Measurements from ENCODE around the gene ACER3.
"Not testable (repeated sequence)": the region's sequence is repeated elsewhere in the genome, so short reads cannot be mapped to it uniquely, and the experiment has no call there.

ACER3 gene

GRCh38 chr11:76862794-76863193 lies 2.1 kb downstream of the ACER3 start:
- DNase-seq (ENCODE audit: insufficient read length, low spot score); FAIRE-seq: not testable (repeated sequence)

DNA sequence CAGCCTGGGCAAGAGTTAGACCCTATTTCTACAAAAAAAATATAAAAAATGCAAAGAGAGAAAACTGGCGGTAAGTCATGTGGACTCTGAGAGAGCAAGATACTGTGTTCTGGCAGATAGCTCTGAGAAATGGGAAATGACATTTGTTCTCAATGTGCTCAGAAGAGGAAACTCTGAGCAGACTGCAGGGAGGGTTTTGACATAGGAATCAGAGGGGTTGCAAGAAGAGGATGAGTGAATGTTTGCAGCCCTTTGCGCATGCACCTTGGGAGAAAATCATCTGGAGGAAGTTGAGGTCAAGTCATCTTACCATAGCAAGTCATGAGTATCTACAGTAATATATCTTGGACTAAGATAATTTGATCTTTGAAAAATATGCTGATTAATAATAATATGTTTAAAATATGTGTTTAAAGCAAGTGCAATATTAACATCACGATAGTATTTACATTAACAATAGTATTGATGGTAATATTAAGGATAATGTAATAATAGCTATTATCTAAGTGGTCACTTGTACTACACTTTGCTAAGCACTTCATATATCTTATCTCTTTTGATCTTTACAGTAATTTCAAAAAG lies 2.6 kb downstream of the ACER3 start:
- no peak for DNase-seq (ENCODE audit: insufficient read length, low spot score)
- no peak for FAIRE-seq

DNA sequence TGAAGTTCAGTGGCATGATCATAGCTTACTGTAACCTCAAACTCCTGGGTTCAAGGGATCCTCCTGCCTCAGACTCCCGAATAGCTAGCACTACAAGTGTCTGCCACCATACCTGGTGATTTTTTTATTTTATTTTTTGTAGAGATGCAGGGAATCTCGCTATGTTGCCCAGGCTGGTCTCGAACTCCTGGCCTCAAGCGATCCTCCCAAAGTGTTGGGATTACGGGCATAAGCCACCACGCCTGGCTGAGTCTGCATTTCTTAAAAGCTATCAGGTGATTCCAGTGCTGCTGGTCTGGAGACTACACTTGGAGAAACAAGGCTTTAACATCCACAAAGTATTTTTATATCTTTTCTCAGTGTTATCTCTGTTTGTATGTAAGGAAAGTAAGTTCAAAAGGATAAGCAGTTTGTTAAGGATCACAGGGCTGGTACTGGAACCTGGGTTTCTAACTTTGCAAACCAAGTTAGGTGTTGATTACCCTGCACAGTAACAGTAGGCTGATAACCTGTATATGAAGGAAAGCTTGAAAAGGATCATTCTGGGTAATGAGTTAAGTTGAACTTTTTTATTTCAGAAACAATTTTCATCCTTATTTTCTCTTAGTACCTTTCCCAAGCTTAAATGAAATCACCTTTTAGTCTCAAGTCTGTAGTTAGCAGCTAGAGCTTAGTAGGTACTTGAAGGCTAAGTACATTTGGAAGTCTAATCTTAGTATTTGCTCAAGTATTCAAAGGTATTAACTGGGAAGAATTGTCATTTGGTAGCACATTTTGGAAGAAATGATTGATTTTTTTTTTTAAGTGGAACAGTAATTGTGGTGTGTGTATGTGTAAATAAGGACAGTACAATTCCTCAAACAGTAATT lies 12.5 kb downstream of the ACER3 start:
- no peak for FAIRE-seq
- DNase-seq (ENCODE audit: insufficient read length, low spot score): no peak

- DNase-seq (ENCODE audit: insufficient read length, low spot score): no peak
- no peak for FAIRE-seq
Observed at GRCh38 chr11:76878014-76878413, 17.3 kb downstream of the ACER3 start.

DNA sequence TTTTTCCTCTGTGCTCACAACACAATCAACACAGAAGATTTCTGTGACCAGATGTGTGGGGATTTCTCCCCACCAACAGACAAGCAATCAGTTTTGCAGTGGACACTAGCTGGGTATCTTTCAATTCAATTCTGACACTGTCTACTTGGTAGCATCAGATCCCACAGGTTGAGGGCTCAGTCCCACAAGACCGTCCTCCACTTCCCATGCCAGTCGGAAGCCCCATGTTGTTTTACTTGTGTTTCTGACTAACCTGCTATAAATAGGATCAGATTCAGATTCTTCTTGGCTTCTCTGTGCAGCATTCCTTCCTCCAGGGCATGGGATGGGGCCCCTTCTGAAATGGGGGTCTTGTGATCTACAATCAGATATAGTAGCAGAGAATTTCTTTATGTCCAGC lies 19.6 kb downstream of the ACER3 start:
- FAIRE-seq (peak; percentile 28), DNase-seq (ENCODE audit: insufficient read length, low spot score) (no peak)

GRCh38 chr11:76880956-76881355 lies 20.2 kb downstream of the ACER3 start:
- FAIRE-seq (no peak), DNase-seq (ENCODE audit: insufficient read length, low spot score) (no peak)

DNA sequence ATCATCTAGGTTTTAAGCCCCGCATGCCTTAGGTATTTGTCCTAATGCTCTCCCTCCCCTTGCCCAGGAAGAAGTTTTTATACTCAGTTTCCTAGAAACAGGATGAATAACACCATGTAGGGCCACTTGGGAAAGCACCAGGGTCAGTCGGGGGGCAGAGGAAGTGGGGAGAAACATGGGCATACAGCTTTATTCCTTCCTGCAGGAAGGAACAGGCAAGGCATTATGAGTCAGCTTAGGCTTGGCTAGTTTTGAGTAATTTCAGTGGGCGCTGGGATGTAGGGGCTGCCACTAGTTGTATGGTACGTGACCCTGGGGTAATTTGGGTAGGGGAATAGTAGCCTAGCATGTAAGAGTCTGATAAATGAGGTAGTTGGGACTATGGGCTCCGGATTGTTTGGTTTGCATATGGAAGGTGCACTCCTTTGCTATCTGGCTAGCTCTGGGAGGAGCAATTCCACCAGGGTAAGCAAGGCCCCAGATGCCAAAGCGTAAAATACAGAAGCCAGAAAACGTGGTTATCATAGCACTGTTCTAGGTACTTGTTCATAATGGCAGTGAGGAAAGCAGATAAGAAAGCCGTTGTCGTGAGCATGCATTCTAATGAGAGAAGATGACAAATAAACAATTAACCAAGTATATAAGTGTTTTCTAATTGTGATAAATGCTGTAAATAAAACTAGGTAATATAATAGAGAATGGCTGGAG lies 24.8 kb downstream of the ACER3 start:
- DNase-seq (ENCODE audit: insufficient read length, low spot score) (peak; percentile 61), FAIRE-seq (peak; percentile 54)

- no peak for DNase-seq (ENCODE audit: insufficient read length, low spot score)
- peak; percentile 31 for FAIRE-seq
Observed at GRCh38 chr11:76888989-76889388, 28.3 kb downstream of the ACER3 start.

DNA sequence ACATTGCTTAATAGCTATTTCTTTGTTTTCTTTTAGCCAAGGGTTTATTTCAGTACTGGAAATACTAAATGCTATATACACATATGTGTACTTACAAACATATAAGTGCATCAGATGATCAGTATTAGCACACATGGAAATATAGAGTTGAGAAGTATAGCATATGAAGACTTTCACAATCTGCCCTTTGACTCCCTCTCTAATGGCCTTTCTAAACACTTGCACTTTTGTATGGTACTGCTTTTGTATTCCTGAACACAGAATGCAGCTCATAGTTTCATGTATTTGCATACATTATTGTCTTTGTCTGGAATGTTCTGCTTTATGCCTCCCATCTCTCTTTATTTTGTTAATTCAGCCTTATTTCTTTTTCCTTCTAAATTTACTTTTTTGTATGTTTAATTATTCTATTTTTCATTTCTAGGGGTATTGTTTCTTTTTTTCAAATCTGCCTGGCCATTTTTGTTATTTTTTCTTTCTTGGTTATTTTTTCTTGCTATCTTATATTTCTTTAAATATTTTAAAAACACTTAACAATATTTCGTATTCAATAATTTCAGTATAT lies 28.8 kb downstream of the ACER3 start:
- DNase-seq (ENCODE audit: insufficient read length, low spot score): no peak
- FAIRE-seq: no peak

- DNase-seq (ENCODE audit: insufficient read length, low spot score): no peak
- no peak for FAIRE-seq
Observed at GRCh38 chr11:76890329-76890728, 29.6 kb downstream of the ACER3 start.

- no peak for DNase-seq (ENCODE audit: insufficient read length, low spot score)
- FAIRE-seq: no peak
Observed at GRCh38 chr11:76891285-76891684, 30.6 kb downstream of the ACER3 start.

DNA sequence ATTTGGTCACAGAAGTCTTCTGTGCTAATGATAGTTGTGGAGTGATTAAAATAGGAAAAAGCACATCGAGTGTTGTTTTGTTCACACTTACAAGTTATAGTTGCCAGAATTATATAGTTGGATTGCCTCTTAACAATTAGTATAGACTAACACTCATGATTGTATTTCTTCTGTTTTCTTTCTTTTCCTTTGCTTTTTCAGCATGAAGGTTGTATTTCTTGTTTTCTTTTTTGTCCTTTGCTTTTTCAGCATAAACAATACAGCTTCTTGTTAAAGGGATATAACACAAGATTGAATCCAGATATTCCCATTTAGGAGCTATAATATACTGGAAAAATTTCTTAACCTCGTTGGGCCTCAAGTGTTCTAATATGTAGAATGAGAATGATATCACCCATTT lies 31.1 kb downstream of the ACER3 start:
- FAIRE-seq (no peak), DNase-seq (ENCODE audit: insufficient read length, low spot score) (no peak)

DNA sequence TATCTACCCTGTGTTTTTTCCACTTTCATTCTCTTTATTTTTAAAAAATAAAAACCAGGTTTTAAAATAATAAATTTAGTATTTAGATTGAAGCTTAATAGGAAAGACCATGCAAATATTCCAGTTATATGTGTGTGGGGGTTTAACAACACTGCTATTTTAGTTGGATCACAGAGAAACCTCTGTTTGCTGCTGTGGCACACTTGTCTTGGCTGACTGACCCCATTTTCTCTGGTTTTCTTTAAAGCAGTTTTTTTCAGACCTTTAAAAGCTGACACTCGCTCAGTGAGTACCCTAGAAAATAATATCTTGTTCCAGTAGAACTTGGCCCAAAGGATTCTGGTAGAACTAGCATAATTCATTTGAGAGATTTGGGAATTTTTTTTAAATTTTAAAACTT lies 31.6 kb downstream of the ACER3 start:
- no peak for FAIRE-seq

DNA sequence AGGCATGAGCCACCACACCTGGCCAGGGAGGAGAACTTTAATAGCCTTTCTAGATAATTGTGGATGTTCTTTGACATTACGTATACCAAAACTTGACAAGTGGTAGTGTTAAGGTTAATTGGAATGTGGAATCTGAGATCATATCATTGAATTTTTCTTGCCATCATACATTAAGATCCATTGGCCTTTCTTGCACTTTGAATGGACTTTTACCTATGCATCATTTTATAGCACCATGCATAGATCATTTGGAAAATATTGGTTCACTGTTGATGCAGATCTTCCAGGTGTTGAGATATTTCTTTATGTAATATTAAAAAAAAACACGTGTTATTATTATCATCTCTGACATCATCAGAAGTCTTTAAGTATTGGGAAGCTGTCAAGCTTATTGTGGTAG lies 36.5 kb downstream of the ACER3 start:
- no peak for FAIRE-seq

More for the DNA sequence above, 31.6 kb downstream of the ACER3 start:
- no peak for DNase-seq (ENCODE audit: insufficient read length, low spot score)

DNA sequence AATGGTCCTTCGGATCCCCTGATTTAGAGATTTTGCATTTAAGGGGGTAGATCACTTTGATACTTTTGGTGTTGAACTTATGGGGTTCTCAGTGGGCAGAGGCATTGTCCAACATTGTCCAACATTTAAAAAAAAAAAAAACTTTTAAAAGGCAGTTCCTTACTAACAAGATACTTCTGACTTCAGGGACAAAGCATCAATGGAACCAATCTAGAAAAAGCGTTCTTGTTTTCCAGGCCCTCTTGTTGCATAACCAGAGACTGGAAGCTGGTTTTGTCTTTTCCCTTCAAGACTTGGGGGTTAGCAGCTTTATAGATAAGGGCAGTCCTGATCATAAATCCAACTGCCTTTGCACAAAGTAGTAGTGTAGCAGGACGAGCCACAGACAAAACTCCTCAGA lies 40.4 kb downstream of the ACER3 start:
- FAIRE-seq: no peak
- DNase-seq (ENCODE audit: insufficient read length, low spot score): no peak

More for the DNA sequence above, 36.5 kb downstream of the ACER3 start:
- no peak for DNase-seq (ENCODE audit: insufficient read length, low spot score)

GRCh38 chr11:76901622-76902021 lies 40.9 kb downstream of the ACER3 start:
- not testable (repeated sequence) for FAIRE-seq; DNase-seq (ENCODE audit: insufficient read length, low spot score)

GRCh38 chr11:76902121-76903014 lies 41.6 kb downstream of the ACER3 start:
- FAIRE-seq (no peak), DNase-seq (ENCODE audit: insufficient read length, low spot score) (no peak)

DNA sequence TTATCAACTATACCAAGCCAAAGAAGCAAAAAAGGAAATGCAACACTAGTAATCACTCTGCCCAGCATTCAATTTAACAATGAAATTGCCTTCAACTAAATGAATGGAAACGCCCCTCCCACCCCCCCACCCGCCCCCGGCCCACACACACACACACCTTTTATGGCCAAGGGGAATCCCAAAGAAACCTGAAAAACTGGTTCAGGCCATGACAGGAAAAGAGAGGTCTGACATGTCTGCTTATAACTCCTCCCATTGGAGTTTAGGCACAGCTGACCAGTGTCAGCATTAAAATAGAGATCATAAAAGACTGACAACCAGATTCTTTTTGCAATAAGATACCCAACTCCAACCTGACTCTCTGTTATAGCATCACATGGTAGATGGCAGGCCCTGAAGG lies 42.6 kb downstream of the ACER3 start:
- DNase-seq (ENCODE audit: insufficient read length, low spot score) (no peak), FAIRE-seq (no peak)

DNA sequence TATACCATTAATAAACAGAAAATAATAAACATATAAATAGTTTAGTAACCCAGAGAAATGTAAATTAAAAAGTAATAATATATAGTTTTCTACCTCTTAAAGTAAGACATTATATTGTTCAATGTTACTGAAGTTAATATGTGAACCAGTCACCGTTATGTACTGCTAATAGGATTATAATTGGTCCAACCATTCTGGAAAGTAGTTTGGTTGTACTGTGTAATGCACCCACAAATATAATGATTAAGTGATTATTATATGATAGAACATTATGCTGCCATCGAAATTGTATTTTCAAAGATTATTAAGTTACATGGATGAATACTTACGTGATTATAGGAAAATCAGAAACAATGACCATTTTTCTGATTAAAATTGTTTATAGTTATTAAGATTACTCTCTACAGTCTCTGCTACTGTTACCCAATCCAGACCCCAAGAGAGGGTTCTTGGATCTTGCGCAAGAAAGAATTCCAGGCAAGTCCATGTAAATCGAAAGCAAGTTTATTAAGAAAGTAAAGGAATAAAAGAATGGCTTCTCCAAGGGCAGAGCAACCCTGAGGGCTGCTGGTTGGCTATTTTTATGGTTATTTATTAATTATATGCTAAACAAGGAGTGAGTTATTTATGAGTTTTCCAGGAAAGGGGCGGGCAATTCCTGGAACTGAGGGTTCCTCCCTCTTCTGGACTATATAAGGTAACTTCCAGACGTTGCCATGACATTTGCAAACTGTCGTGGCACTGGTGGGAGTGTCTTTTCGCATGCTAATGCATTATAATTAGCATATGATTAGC lies 50.1 kb downstream of the ACER3 start:
- DNase-seq (ENCODE audit: insufficient read length, low spot score) (no peak), FAIRE-seq (no peak)
